ENCODE data around the gene PI4K2A. TPM values are rescaled to one million over a fixed set of nuclear protein-coding genes. Genes with fewer than 3 reads are reported as not detected.
"Not testable (repeated sequence)": the region's sequence is repeated elsewhere in the genome, so short reads cannot be mapped to it uniquely, and the experiment has no call there.

The PI4K2A gene
- total RNA-seq, 1 donor = 29.0 TPM

DNA sequence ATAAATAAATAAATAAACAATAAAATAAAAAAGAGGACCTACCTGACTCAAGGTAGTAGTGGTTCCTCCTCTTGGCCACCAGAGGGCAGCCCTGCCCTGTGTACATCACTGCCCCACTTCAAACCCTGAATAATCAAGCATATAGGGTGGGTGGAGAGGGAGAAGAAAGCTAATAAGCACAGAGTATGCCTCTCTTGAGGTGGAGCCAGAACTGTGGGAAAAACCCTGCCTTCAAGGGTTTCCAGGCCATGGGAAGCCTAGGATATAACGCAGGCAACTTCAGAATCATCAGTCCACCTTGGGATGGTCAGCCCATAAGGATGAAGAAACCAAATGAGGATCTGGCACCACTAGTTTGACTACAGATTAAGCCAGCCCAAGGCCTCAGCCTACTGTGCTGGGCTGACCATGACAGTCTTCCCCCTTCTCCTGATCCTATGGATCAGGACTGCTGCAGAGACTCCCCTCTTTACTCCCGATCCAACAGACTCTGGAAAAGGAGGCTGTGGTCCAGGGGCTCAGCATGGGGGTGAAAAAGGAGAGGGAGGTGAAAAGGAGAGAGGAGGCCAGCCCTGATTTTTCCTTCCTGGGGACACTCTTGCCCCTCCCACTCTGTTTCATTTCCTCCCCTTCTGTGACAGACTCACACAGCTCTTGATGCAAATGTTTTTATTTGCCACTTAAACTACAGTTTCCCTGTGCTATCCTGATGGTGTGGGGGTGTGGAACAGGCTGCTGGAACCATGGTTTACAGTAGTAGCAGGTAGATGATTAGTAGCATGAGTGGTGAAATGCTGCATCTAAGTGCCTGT lies 36.5 kb downstream of the PI4K2A start:
- H3K9me3 ChIP-seq (ENCODE audit: low read depth, low read length) = no peaks in the 10 kb centered on the region
- H3K4me1 ChIP-seq (ENCODE audit: insufficient read depth, low read length) = peaks cover 8% of the 10 kb centered on the region
- H3K27me3 ChIP-seq (ENCODE audit: insufficient read depth, low read length) = no peaks in the 10 kb centered on the region
- H3K4me3 ChIP-seq (ENCODE audit: low read length) = no peak overlapping the region

DNA sequence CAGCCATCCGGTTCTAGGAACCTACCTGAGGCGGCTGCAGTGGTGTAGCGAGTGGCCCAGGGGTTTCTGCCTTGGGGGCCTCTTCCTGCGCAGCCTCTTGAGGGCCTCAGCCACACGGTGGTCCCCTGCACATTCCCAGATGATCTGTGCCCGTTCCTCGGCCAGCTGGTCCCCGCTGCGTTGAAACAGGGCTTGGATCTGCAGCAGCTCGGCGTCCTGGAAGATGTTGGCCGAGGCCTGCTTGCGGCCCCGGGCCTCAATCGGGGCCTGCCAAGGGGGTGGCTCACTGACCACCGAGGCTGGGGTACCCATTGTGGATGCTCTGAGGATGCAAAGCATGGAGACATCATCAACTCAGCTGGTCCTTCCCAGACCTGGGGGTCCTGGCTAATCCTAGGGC lies 39.1 kb downstream of the PI4K2A start:
- Histone ChIP-seq H3K4me1 (ENCODE audit: insufficient read depth, low read length) (peaks cover 21% of the 10 kb centered on the region), H3K9me3 (ENCODE audit: low read depth, low read length) (no peaks in the 10 kb centered on the region), H3K4me3 (ENCODE audit: low read length) (no peak overlapping the region), H3K27me3 (ENCODE audit: insufficient read depth, low read length) (no peaks in the 10 kb centered on the region)

DNA sequence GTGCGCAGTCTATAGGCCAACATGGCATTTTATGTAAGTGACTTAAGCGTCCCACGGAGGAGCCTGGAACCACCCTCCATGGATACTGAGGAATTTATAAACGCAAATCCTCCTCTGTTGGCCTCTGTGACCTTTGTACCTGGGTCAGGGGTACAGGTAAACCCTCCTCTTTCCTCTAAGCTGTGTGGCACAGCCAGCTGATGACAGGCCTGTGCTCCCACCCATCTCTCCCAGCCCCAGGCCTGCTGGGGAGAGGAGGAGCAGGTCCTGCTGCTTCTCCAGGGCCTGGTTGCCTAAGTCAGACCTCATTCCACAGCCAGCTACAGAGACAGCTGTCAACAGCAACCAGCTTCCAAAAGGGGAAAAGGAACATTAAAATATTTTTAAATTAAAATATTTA lies 41.6 kb downstream of the PI4K2A start:
- Histone ChIP-seq H3K9me3 (ENCODE audit: low read depth, low read length) (no peaks in the 10 kb centered on the region), H3K4me3 (ENCODE audit: low read length) (no peak overlapping the region)

DNA sequence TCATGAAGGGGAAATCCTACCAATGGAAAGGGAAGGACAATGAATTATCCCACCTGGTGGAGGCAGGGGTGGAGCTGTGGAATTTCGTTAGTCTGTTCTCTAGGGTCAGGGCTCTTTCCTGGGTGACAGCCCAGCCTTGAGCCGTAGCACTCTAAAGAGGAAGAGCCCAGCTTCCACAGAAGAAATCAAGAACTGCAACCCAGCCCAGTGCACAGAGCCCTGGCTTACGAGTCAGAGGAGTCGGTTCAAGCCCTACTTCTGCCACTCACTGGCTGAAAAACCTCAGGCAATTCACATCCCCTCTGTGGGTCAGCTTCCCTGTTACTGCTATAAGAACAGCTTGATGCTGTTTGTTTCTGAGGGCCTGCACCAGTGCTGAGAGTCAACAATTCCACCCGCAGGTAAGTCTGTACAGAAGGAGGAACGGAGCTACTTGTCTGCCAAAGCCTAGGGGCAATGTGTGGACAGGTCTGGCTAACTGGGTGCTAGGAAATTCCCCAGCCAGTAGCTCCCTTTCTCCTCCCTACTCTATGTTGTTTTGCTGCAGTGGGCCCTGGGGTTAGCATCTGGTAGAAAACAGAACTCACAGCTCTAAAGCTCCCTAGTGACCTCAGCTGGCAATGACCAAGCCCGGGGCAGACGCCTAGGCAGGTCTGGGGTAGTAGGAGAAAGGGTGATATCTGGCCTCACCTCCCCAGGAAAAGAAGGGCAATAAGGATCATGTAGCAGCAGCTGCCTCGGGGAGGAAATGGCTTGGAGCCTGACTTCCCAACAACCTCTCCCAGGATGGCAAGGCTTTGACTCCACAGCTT lies 43.3 kb downstream of the PI4K2A start:
- Histone ChIP-seq H3K27me3 (ENCODE audit: insufficient read depth, low read length) (no peaks in the 10 kb centered on the region), H3K4me3 (ENCODE audit: low read length) (no peak overlapping the region), H3K4me1 (ENCODE audit: insufficient read depth, low read length) (peaks cover 52% of the 10 kb centered on the region), H3K9me3 (ENCODE audit: low read depth, low read length) (no peaks in the 10 kb centered on the region)

More for the DNA sequence above, 41.6 kb downstream of the PI4K2A start:
- peaks cover 42% of the 10 kb centered on the region for H3K4me1 ChIP-seq (ENCODE audit: insufficient read depth, low read length)
- H3K27me3 ChIP-seq (ENCODE audit: insufficient read depth, low read length) = no peaks in the 10 kb centered on the region

DNA sequence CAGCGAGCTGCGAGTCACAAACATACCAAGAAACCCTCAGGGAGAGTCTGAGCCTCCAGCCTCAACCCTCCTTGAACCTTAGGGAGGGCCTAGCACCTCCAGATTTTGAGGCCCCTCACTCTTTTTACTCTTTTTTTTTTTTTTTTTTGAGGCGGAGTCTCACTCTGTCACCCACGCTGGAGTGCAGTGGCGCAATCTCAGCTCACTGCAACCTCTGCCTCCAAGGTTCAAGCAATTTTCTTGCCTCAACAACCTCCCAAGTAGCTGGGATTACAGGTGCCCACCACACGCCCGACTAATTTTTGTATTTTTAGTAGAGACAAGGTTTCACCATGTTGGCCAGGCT lies 43.9 kb downstream of the PI4K2A start:
- not testable (repeated sequence) for H3K9me3 ChIP-seq (ENCODE audit: low read depth, low read length); H3K4me3 ChIP-seq (ENCODE audit: low read length); H3K27me3 ChIP-seq (ENCODE audit: insufficient read depth, low read length)
- H3K4me1 ChIP-seq (ENCODE audit: insufficient read depth, low read length) = peaks cover 58% of the 10 kb centered on the region

DNA sequence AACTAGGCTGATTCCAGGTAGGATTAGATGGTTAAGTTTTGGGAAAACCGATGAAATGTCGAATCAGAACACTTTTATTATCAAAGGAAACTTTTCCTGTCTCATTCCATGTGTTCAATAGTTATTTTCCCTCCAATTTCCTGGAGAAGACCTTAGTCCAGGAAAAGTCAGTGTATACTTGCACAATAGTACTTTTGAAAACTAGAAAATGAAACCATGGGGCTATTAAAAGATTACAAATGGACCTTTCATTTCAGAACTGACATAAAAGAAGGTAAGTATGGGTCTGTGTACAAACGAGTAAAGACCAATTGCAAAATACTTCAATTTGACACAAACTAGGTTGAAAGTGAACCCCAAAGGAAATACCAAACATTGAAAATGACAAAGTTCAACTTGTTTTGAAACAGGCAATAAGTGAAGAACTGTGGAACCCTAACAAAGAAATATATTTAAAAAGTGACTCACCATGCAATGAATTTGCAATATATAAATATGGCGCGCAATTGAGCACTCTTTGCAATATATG lies 44.5 kb downstream of the PI4K2A start:
- no peaks in the 10 kb centered on the region for H3K27me3 ChIP-seq (ENCODE audit: insufficient read depth, low read length)
- peaks cover 64% of the 10 kb centered on the region for H3K4me1 ChIP-seq (ENCODE audit: insufficient read depth, low read length)
- H3K4me3 ChIP-seq (ENCODE audit: low read length) = no peak overlapping the region
- H3K9me3 ChIP-seq (ENCODE audit: low read depth, low read length) = no peaks in the 10 kb centered on the region

DNA sequence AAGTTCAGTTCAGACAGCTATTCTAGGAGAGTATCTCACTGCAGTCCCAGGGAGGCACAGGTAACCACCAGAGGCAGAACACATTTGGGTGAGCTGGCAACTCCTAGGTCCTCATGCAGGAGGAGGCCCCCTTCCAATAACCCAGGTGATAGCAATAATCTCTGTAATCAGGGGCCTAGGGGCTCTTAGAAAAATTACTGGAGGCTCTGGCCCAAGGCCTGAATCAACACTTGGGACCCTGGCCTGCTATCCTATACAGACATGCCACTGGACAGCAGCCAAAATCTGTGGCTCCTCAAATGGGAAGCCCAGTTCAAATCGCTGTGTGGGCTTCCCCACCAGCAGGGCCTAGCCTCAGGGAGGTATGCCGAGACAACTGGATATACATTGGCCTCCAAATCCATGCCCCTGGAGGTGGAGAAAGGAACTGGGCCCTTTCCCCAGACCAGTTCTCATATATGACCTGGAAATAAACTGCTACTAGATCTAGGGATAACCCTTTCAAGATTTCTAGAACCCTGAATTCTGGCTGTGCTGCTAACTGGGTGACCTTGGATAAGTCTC lies 45.0 kb downstream of the PI4K2A start:
- no peak overlapping the region for H3K4me3 ChIP-seq (ENCODE audit: low read length)
- H3K9me3 ChIP-seq (ENCODE audit: low read depth, low read length) = no peaks in the 10 kb centered on the region
- H3K27me3 ChIP-seq (ENCODE audit: insufficient read depth, low read length) = no peaks in the 10 kb centered on the region
- H3K4me1 ChIP-seq (ENCODE audit: insufficient read depth, low read length) = peaks cover 69% of the 10 kb centered on the region

DNA sequence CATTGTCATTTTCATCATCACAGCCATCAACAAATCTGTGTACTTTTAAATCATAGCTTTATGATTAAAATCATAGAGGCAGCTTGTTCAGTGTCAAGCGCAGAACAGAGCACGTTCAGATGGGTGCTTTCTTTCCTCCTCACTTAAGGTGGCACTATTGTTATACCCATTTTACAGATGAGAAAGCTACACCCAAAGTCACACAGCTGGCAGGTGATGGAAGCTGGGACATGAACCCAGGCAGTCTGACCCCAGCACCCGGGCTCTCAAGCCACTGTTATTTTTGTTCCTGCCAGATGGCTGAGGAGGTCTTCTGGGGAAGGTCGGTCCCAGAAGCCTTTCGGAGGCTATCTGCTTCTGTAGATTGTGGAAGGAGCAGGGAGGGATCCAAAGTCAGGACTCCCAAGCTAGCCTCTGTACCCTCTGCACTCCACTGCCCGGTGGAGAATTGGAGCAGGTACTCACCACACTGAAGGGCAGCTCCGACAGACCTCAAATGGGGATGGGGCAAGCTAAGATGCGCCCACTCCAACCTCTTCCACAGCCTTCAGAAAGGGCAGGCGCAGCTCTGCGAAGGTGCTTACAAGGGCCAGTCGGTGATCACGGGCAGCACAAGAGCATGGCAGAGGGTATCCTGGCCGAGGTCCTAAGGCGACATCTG lies 46.0 kb downstream of the PI4K2A start:
- H3K4me3 ChIP-seq (ENCODE audit: low read length) = peak overlapping the region; percentile 60
- H3K27me3 ChIP-seq (ENCODE audit: insufficient read depth, low read length) = no peaks in the 10 kb centered on the region
- no peaks in the 10 kb centered on the region for H3K9me3 ChIP-seq (ENCODE audit: low read depth, low read length)
- H3K4me1 ChIP-seq (ENCODE audit: insufficient read depth, low read length) = peaks cover 77% of the 10 kb centered on the region

DNA sequence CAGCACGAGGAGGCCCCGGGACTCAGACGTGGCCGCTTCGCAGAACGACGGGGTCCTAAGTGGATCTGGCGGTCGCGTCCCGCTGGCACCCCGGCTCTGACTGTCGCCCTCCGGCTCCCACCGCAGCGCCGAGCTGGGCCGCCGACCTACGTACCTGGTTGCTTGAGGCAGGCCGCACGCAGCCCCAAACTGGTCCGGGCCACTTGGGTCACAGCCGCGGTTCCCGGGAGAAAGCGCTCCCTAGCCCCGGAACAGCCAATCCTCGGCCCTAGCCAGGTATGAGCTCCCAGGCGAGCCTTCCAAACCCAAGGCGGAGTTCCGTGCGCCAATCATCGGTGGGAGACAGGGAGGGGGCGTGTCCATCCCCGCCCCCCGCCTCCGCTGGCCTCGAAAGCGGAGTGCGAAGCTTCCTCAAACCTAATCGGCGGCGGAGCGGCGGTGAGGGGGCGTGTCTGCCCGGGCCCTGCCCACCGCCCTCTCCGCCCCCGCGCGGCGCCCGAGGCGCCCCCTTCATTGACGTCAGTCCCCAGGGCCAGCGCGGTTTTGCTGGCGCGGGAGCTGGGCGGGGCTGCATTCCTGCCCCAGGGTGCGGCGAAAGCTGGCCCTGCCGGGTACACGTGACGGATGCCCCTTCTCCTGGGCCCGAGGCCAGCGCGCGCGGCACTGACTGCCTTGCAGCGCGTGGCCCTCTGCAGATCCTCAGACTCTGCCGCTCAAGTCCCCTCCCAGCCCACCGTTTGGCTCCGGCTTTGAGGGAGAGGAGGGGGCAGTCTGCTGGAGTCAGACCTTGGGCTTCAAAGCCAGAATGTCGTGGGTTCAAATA lies 46.7 kb downstream of the PI4K2A start, which contains the start of gene AVPI1:
Gene AVPI1 (minus strand): TSS at position 280 of the 823 bp plus-strand sequence. CDS start 7,336 bp downstream, outside the sequence.
- peak within 1 kb of the TSS; percentile 60 for H3K4me3 ChIP-seq (ENCODE audit: low read length)
- H3K9me3 ChIP-seq (ENCODE audit: low read depth, low read length) = no peaks in the 10 kb centered on the region
- peaks cover 77% of the 10 kb centered on the region for H3K4me1 ChIP-seq (ENCODE audit: insufficient read depth, low read length)
- H3K27me3 ChIP-seq (ENCODE audit: insufficient read depth, low read length) = no peaks in the 10 kb centered on the region

DNA sequence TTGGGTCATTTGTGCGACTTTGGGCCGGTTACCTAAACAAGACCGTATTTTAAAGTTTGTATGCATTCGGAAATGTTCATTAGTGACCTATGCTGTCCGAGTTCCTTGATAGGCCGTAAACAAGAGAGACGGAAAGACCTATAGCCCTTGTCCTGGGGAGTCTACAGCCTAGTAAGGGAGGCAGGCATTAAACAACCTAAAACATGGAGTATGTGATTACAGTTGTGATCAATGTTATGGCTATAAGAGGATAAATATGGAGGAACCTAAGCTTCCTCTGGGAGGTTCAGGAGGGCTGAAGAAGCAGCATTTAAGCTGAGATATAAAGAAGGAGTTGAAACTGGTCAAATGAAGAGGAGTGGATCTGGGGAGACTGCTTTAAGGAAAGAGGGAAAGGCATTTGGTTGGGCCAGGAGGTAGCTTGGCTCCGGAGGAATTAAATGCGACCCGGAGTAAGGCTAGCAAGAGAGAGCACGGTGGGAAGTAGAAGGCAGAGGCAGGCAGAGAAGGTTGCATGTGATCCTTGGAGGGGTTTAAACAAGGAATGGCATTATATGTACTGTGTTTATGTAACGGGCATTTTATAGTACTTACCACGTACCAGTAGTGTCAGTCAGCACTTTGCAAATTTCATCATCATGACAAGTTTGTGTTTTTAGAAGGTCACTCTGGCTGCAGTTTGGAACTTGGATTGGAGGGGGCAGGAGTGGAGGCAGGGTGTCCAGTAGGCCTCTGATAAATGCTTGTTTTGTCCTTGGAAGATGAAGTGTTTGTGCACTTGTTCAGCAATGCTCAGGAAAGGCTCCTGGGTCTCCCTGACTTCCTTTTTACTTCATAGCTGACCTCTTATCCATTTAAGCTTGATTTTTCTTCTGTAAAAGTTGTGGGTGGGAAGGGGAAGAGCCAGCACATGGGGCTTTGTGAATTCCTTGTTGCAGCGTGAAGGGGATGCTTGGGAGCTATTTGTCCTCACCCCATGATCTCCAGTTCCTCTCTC lies 47.6 kb downstream of the PI4K2A start:
- Histone ChIP-seq H3K27me3 (ENCODE audit: insufficient read depth, low read length) (no peaks in the 10 kb centered on the region), H3K4me1 (ENCODE audit: insufficient read depth, low read length) (peaks cover 77% of the 10 kb centered on the region), H3K4me3 (ENCODE audit: low read length) (peak overlapping the region; percentile 60), H3K9me3 (ENCODE audit: low read depth, low read length) (no peaks in the 10 kb centered on the region)

DNA sequence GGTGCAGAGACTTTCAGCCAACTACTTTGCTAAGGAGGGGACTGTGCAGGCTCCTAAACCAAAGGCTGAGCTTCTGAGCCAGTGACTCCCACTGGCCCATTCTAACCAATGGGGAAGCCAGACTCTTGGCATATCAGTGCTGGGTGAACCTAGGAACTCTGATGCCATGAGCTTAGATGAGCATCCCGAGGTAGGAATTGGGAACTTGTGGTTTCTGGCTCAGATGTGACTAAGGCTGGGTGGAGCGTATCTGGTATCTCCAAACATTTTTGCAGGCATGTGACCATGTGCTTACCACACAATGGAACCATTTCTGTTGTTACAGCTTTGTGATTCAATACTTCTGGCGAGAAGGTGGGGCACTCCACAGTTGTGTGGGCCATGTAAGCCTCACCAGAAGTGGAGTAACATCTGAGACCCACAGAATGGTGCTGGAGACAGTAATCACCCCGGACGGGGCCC lies 49.1 kb downstream of the PI4K2A start:
- no peaks in the 10 kb centered on the region for H3K27me3 ChIP-seq (ENCODE audit: insufficient read depth, low read length)
- H3K4me3 ChIP-seq (ENCODE audit: low read length) = no peak overlapping the region
- peaks cover 64% of the 10 kb centered on the region for H3K4me1 ChIP-seq (ENCODE audit: insufficient read depth, low read length)
- H3K9me3 ChIP-seq (ENCODE audit: low read depth, low read length) = no peaks in the 10 kb centered on the region

DNA sequence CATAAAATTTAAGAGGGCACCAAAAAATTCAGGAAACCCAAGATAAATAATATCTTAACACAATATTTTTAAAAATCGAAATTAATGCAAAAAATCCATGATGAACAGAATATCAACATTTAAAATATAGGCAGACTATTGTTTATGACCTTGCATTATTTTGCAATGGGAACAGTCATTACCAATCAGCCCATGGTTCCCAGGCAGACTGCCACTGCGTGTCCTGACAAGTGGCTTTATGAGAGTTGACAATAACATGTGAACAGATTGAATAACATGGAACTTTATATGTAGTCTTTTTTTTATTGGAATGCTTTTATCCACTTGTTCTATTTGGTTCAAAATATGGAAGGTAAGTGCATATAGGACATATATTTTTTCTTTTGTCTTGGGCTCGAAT lies 49.7 kb downstream of the PI4K2A start:
- H3K4me1 ChIP-seq (ENCODE audit: insufficient read depth, low read length) = peaks cover 58% of the 10 kb centered on the region
- H3K27me3 ChIP-seq (ENCODE audit: insufficient read depth, low read length) = no peaks in the 10 kb centered on the region
- H3K4me3 ChIP-seq (ENCODE audit: low read length) = no peak overlapping the region
- no peaks in the 10 kb centered on the region for H3K9me3 ChIP-seq (ENCODE audit: low read depth, low read length)

DNA sequence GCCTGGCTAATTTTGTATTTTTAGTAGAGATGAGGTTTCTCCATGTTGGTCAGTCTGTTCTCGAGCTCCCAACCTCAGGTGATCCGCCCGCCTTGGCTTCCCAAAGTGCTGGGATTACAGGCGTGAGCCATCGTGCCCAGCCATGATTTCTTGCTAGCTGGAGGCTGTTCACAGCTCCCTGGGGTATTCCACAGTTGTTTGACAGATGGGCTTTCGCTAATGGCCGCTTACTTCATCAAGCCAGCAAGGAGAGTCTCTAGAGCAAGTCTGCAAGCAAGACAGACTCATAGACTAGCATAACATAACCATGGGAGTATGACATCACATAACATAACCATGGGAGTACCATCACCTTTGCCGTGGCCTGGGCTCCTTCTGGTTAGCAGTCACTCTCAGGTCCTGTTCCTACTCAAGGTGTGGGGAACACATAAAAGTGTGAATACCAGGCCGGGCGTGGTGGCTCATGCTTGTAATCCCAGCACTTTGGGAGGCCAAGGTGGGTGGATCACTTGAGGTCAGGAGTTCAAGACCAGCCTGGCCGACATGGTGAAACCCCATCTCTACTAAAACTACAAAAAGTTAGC lies 57.7 kb downstream of the PI4K2A start:
- H3K4me3 ChIP-seq (ENCODE audit: low read length); H3K9me3 ChIP-seq (ENCODE audit: low read depth, low read length); H3K4me1 ChIP-seq (ENCODE audit: insufficient read depth, low read length); H3K27me3 ChIP-seq (ENCODE audit: insufficient read depth, low read length): not testable (repeated sequence)
